Hematopoietic multipotent progenitor cell treated with erythropoietin and hydrocortisone succinate and interleukin-3 and kit ligand, for 17 days (in vitro differentiated cells): ENCODE results near the gene USP40.

Experiments used
- DNase-seq: peaks from one replicate; pipeline ENCODE4 v3.0.0-alpha.2; 2015; ENCODE audit warnings: low spot score

Gene USP40

GRCh38 chr2:233553366-233553765, 13.2 kb downstream of the USP40 start:
- no peak for DNase-seq

GRCh38 chr2:233551491-233551890, 15.1 kb downstream of the USP40 start:
- no peak for DNase-seq

GRCh38 chr2:233546774-233547173, 19.8 kb downstream of the USP40 start:
- DNase-seq, result no peak

GRCh38 chr2:233546101-233546500, 20.5 kb downstream of the USP40 start:
- no peak for DNase-seq

- no peak for DNase-seq
These were observed 22.4 kb downstream of the USP40 start for GRCh38 chr2:233544200-233544610.

- DNase-seq, result no peak
These were observed 24.1 kb downstream of the USP40 start for GRCh38 chr2:233542507-233542906.

GRCh38 chr2:233538741-233539140, 27.8 kb downstream of the USP40 start:
- no peak for DNase-seq

- DNase-seq, result no peak
These were observed 31.3 kb downstream of the USP40 start for GRCh38 chr2:233535271-233535670.

- DNase-seq, result no peak
These were observed 33.6 kb downstream of the USP40 start for GRCh38 chr2:233532971-233533370.

- no peak for DNase-seq
These were observed 34.6 kb downstream of the USP40 start for GRCh38 chr2:233531955-233532354.

- DNase-seq, result no peak
These were observed 36.2 kb downstream of the USP40 start for GRCh38 chr2:233530381-233530780.

GRCh38 chr2:233528182-233528581, 38.4 kb downstream of the USP40 start:
- DNase-seq, result no peak

- DNase-seq, result no peak
These were observed 40.8 kb downstream of the USP40 start for GRCh38 chr2:233525791-233526190.

GRCh38 chr2:233519787-233520611, 46.6 kb downstream of the USP40 start:
- no peak for DNase-seq

- DNase-seq, result no peak
These were observed 52.5 kb downstream of the USP40 start for GRCh38 chr2:233513953-233514655.

GRCh38 chr2:233503947-233504637, 62.5 kb downstream of the USP40 start:
- DNase-seq, result no peak

- DNase-seq, result no peak
These were observed 63.1 kb downstream of the USP40 start for GRCh38 chr2:233503481-233503880.

- no peak for DNase-seq
These were observed 65.1 kb downstream of the USP40 start for GRCh38 chr2:233501198-233502076.

- no peak for DNase-seq
These were observed 66.7 kb downstream of the USP40 start for GRCh38 chr2:233499928-233500327.

GRCh38 chr2:233498126-233498525, 68.5 kb downstream of the USP40 start:
- no peak for DNase-seq

- DNase-seq, result no peak
These were observed 68.9 kb downstream of the USP40 start for GRCh38 chr2:233497692-233498091.
